Erythroblast (primary cell): ENCODE measurements around the gene ACTR2.

ENCODE experiments used
- GATA1 ChIP-seq: IDR thresholded peaks from 2 replicates; pipeline ENCODE4 v1.6.1; 2011; ENCODE audit warnings: low read depth, mild to moderate bottlenecking, control low read depth, low read length, moderate library complexity
- POLR2A ChIP-seq: IDR thresholded peaks from 2 replicates; pipeline ENCODE4 v1.6.1; 2011; ENCODE audit warnings: mild to moderate bottlenecking, low read length

DNA sequence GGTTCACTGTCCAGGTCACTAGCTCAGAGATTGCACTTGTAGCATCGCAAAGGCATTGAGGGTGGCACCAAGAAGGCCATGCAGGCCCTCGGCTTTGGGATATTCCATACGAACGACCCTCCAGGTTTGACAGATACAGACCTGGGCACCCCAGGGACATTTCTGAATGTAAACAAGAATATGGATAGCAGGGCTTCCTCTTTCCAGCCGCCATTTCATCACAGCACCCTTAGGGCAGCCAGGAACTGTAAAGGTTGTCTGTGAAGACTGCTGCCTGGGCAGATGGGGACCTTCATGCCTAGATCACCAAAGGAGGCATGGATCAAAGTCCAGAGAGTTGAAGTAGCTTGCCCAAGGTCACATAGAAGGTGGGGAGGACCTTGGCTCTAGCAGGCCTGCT is 70.5 kb downstream of the ACTR2 start:
- TF ChIP-seq POLR2A (no peak), GATA1 (no peak)
